ENCODE results near the gene PLCH2. TPM values are rescaled to one million over a fixed set of nuclear protein-coding genes. Genes with fewer than 3 reads are reported as not detected.

PLCH2 gene
- total and polyA plus RNA-seq, 2 of the 13 experiments (the other 11 are each of a cell fraction or from before 2014, with no cell fraction given), result 0.15 to 0.67 TPM

DNA sequence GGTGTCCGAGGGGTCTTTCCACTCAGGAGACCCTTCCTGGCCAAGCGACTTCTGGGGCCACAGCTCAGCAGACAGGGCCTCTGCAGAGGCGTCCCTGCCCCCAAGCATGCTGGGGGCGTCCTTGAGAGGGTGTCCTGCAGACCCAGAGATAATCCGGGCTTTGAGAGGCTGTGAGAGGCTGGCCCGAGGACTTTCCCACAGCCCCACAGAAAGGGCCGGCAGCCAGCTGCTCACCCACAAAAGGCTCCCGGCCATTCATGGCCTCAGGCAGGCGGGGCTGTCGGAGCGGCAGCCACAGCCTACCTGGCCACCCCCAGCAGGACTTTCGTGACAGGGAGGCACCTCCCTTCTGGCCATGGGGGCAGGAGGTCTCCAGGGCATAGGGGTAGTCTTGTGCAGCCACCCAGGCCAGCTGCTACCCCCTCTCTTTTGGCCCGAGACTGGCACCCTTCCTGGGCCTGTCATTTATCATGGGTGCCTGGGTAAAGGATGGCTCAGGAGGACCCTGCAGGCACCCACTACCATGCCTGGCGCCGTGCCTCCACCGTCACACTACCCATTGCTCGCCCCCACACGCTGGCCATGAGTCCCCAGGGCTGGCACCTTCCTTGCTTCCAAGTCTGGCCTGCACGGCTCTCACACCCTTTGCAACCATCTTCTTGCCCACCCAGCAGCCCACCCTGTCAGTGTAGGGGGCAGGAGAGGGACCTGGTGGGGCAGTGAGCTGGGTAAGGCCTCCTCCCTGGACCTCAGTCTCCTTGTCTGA lies 69.0 kb downstream of the PLCH2 start (continued):
- TF ChIP-seq NFKBIZ (CRISPR knock-in tag; IDR thresholded peaks at IDR 0.05) (no peak), FOXK2 (IDR thresholded peaks at IDR 0.05) (no peak), ZFP62 (CRISPR knock-in tag; IDR thresholded peaks at IDR 0.05) (no peak), ZFP82 (CRISPR knock-in tag; IDR thresholded peaks at IDR 0.05; ENCODE audit: borderline replicate concordance) (no peak), JUNB (CRISPR knock-in tag; IDR thresholded peaks at IDR 0.05; ENCODE audit: borderline replicate concordance) (no peak), RFX5 (IDR thresholded peaks at IDR 0.05; ENCODE audit: low read depth, low read length) (no peak), ZNF552 (CRISPR knock-in tag; IDR thresholded peaks at IDR 0.05; ENCODE audit: borderline replicate concordance) (no peak), SSRP1 (CRISPR knock-in tag; IDR thresholded peaks at IDR 0.05) (no peak), FOXM1 (CRISPR knock-in tag; IDR thresholded peaks at IDR 0.05) (no peak), KDM5B (CRISPR knock-in tag; IDR thresholded peaks at IDR 0.05; ENCODE audit: borderline replicate concordance) (0 out of 2 replicates have a peak, but pooled peaks have one; percentile 1), KDM2A (CRISPR knock-in tag; IDR thresholded peaks at IDR 0.05; ENCODE audit: borderline replicate concordance, low read depth) (peak; percentile 25; the same call in 1 of the 2 replicates), ZNF761 (CRISPR knock-in tag; conservative IDR thresholded peaks at IDR 0.05) (no peak), ZNF121 (CRISPR knock-in tag; IDR thresholded peaks at IDR 0.05) (no peak), JUN (CRISPR knock-in tag; IDR thresholded peaks at IDR 0.05) (no peak), ZNF12 (CRISPR knock-in tag; IDR thresholded peaks at IDR 0.05) (no peak)
- TF ChIP-seq, protein P1, sequence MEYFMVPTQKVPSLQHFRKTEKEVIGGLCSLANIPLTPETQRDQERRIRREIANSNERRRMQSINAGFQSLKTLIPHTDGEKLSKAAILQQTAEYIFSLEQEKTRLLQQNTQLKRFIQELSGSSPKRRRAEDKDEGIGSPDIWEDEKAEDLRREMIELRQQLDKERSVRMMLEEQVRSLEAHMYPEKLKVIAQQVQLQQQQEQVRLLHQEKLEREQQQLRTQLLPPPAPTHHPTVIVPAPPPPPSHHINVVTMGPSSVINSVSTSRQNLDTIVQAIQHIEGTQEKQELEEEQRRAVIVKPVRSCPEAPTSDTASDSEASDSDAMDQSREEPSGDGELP (IDR thresholded peaks at IDR 0.05; ENCODE audit: borderline replicate concordance, low read depth), result peak; percentile 10; the same call in 1 of the 2 replicates
- TF ChIP-seq, protein P2, sequence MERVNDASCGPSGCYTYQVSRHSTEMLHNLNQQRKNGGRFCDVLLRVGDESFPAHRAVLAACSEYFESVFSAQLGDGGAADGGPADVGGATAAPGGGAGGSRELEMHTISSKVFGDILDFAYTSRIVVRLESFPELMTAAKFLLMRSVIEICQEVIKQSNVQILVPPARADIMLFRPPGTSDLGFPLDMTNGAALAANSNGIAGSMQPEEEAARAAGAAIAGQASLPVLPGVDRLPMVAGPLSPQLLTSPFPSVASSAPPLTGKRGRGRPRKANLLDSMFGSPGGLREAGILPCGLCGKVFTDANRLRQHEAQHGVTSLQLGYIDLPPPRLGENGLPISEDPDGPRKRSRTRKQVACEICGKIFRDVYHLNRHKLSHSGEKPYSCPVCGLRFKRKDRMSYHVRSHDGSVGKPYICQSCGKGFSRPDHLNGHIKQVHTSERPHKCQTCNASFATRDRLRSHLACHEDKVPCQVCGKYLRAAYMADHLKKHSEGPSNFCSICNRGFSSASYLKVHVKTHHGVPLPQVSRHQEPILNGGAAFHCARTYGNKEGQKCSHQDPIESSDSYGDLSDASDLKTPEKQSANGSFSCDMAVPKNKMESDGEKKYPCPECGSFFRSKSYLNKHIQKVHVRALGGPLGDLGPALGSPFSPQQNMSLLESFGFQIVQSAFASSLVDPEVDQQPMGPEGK (CRISPR knock-in tag; IDR thresholded peaks at IDR 0.05), result no peak; the same call in 1 of the 2 replicates
- TF ChIP-seq, protein P3, sequence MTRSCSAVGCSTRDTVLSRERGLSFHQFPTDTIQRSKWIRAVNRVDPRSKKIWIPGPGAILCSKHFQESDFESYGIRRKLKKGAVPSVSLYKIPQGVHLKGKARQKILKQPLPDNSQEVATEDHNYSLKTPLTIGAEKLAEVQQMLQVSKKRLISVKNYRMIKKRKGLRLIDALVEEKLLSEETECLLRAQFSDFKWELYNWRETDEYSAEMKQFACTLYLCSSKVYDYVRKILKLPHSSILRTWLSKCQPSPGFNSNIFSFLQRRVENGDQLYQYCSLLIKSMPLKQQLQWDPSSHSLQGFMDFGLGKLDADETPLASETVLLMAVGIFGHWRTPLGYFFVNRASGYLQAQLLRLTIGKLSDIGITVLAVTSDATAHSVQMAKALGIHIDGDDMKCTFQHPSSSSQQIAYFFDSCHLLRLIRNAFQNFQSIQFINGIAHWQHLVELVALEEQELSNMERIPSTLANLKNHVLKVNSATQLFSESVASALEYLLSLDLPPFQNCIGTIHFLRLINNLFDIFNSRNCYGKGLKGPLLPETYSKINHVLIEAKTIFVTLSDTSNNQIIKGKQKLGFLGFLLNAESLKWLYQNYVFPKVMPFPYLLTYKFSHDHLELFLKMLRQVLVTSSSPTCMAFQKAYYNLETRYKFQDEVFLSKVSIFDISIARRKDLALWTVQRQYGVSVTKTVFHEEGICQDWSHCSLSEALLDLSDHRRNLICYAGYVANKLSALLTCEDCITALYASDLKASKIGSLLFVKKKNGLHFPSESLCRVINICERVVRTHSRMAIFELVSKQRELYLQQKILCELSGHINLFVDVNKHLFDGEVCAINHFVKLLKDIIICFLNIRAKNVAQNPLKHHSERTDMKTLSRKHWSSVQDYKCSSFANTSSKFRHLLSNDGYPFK (CRISPR knock-in tag; IDR thresholded peaks at IDR 0.05; ENCODE audit: borderline replicate concordance), result no peak
- TF ChIP-seq, protein P4, sequence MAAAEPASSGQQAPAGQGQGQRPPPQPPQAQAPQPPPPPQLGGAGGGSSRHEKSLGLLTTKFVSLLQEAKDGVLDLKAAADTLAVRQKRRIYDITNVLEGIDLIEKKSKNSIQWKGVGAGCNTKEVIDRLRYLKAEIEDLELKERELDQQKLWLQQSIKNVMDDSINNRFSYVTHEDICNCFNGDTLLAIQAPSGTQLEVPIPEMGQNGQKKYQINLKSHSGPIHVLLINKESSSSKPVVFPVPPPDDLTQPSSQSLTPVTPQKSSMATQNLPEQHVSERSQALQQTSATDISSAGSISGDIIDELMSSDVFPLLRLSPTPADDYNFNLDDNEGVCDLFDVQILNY (CRISPR knock-in tag; conservative IDR thresholded peaks at IDR 0.05), result 0 out of 2 replicates have a peak, but pooled peaks have one; percentile 16
- TF ChIP-seq, protein P5, sequence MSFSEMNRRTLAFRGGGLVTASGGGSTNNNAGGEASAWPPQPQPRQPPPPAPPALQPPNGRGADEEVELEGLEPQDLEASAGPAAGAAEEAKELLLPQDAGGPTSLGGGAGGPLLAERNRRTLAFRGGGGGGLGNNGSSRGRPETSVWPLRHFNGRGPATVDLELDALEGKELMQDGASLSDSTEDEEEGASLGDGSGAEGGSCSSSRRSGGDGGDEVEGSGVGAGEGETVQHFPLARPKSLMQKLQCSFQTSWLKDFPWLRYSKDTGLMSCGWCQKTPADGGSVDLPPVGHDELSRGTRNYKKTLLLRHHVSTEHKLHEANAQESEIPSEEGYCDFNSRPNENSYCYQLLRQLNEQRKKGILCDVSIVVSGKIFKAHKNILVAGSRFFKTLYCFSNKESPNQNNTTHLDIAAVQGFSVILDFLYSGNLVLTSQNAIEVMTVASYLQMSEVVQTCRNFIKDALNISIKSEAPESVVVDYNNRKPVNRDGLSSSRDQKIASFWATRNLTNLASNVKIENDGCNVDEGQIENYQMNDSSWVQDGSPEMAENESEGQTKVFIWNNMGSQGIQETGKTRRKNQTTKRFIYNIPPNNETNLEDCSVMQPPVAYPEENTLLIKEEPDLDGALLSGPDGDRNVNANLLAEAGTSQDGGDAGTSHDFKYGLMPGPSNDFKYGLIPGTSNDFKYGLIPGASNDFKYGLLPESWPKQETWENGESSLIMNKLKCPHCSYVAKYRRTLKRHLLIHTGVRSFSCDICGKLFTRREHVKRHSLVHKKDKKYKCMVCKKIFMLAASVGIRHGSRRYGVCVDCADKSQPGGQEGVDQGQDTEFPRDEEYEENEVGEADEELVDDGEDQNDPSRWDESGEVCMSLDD (CRISPR knock-in tag; IDR thresholded peaks at IDR 0.05; ENCODE audit: borderline replicate concordance), result 0 out of 2 replicates have a peak, but pooled peaks have one; percentile 28

Data from HepG2 (cell line).